IMR-90 (cell line): ENCODE data around the gene ARID4B. TPM values are rescaled to one million over a fixed set of nuclear protein-coding genes. Genes with fewer than 3 reads are reported as not detected.
A peak's percentile ranks its signal among the peaks of the same experiment; 100 is the strongest.

Source experiments
- ATAC-seq: fragments of 200-7000 bp; cut with Tn5 transposase; 2 replicates; pipeline ENCODE4 v1.9.1; 2020; ENCODE audit warnings: low read depth, mild to moderate bottlenecking, moderate library complexity
- BruUV-seq: library from RNA; stranded (reverse); fragments of 400-500 nt; replicated peaks from 2 replicates; lab custom pipeline; 2021; lab: Mats Ljungman, UMichigan
- CTCF ChIA-PET: fragments of 300-600 bp; formaldehyde crosslinking; extraction: SDS; loops from one replicate; lab custom pipeline; 2021; ENCODE audit warnings: antibody characterized with exemption; lab: Yijun Ruan, JAX
- POLR2A ChIA-PET: fragments of 300-600 bp; sonication (Branson Sonifier 250); formaldehyde crosslinking; loops from one replicate; lab custom pipeline; 2022; ENCODE audit warnings: antibody characterized with exemption; ENCODE audit not compliant: unreplicated experiment; lab: Charles Lee
- DNase-seq: peaks from one replicate; pipeline ENCODE4 v3.0.0; 2013
- H2AFZ ChIP-seq: replicated peaks from 2 replicates; pipeline ENCODE3; 2013; ENCODE audit warnings: low read length, mild to moderate bottlenecking; ENCODE audit not compliant: poor library complexity
- H2AK5ac ChIP-seq: 2 replicates; pipeline ENCODE4 v1.6.1; 2013; ENCODE audit warnings: low read depth, low read length, inconsistent platforms
- H2AK9ac ChIP-seq: replicated peaks from 2 replicates; pipeline ENCODE3; 2013; ENCODE audit warnings: mild to moderate bottlenecking, low read depth, low read length, moderate library complexity; ENCODE audit not compliant: poor library complexity
- H2BK120ac ChIP-seq: 2 replicates; pipeline ENCODE4 v1.6.1; 2013; ENCODE audit warnings: low read depth, low read length, inconsistent platforms
- H2BK15ac ChIP-seq: 3 replicates; pipeline ENCODE4 v1.6.1; 2013; ENCODE audit warnings: low read depth, low read length, inconsistent platforms
- H2BK20ac ChIP-seq: 2 replicates; pipeline ENCODE4 v1.6.1; 2013; ENCODE audit warnings: low read depth, mild to moderate bottlenecking, inconsistent platforms, low read length, moderate library complexity
- H2BK5ac ChIP-seq: 2 replicates; pipeline ENCODE4 v1.6.1; 2013; ENCODE audit warnings: mild to moderate bottlenecking, low read depth, low read length, inconsistent platforms; ENCODE audit not compliant: poor library complexity, severe bottlenecking
- H3K14ac ChIP-seq: replicated peaks from 2 replicates; pipeline ENCODE4 v1.6.1; 2013; ENCODE audit warnings: low read depth, low read length, inconsistent platforms
- H3K18ac ChIP-seq: 2 replicates; pipeline ENCODE4 v1.6.1; 2013; ENCODE audit warnings: low read depth, low read length, control low read depth
- H3K23ac ChIP-seq: 2 replicates; pipeline ENCODE4 v1.6.1; 2013; ENCODE audit warnings: low read depth, low read length, inconsistent platforms
- H3K27ac ChIP-seq: 2 replicates; pipeline ENCODE4 v1.5.1; 2013; ENCODE audit warnings: mild to moderate bottlenecking, control low read depth, low read length; ENCODE audit not compliant: insufficient read depth
- H3K27me3 ChIP-seq: 2 replicates; pipeline ENCODE4 v1.6.1; 2013; ENCODE audit warnings: low read length; ENCODE audit not compliant: control insufficient read depth, insufficient read depth
- H3K36me3 ChIP-seq: 2 replicates; pipeline ENCODE4 v1.6.1; 2013; ENCODE audit warnings: low read length, mixed read lengths; ENCODE audit not compliant: control insufficient read depth, insufficient read depth
- H3K4ac ChIP-seq: 2 replicates; pipeline ENCODE4 v1.6.1; 2013; ENCODE audit warnings: low read depth, low read length, inconsistent platforms
- H3K4me1 ChIP-seq: 2 replicates; pipeline ENCODE4 v1.6.1; 2013; ENCODE audit warnings: low read length, mixed read lengths; ENCODE audit not compliant: control insufficient read depth, insufficient read depth
- H3K4me2 ChIP-seq: 2 replicates; pipeline ENCODE4 v1.6.1; 2013; ENCODE audit warnings: low read depth, mild to moderate bottlenecking, control low read depth, low read length, moderate library complexity
- H3K4me3 ChIP-seq: 2 replicates; pipeline ENCODE4 v1.5.1; 2013; ENCODE audit warnings: low read depth, mild to moderate bottlenecking, control low read depth, low read length, moderate library complexity; ENCODE audit not compliant: insufficient read depth
- H3K56ac ChIP-seq: 2 replicates; pipeline ENCODE4 v1.6.1; 2013; ENCODE audit warnings: low read length, inconsistent platforms; ENCODE audit not compliant: insufficient read depth; ENCODE audit errors: extremely low read depth
- H3K79me1 ChIP-seq, 2 experiments: 2 replicates each; pipeline ENCODE4 v1.6.1; 2013; ENCODE audit warnings: low read length in 2 of 2, inconsistent platforms in 1 of 2, low read depth in 1 of 2
- H3K9ac ChIP-seq: 2 replicates; pipeline ENCODE4 v1.6.1; 2013; ENCODE audit warnings: low read depth, low read length, control low read depth
- H3K9me1 ChIP-seq: 2 replicates; pipeline ENCODE4 v1.6.1; 2013; ENCODE audit warnings: low read length, inconsistent platforms; ENCODE audit not compliant: insufficient read depth
- H3K9me3 ChIP-seq: 2 replicates; pipeline ENCODE4 v1.6.1; 2013; ENCODE audit warnings: low read length; ENCODE audit not compliant: control insufficient read depth, insufficient read depth
- H4K20me1 ChIP-seq: 2 replicates; pipeline ENCODE4 v1.6.1; 2013; ENCODE audit warnings: low read length, inconsistent platforms; ENCODE audit not compliant: insufficient read depth
- H4K5ac ChIP-seq: 2 replicates; pipeline ENCODE4 v1.6.1; 2013; ENCODE audit warnings: mild to moderate bottlenecking, low read depth, low read length, control low read depth
- H4K8ac ChIP-seq, 2 experiments: 2 replicates each; pipeline ENCODE4 v1.6.1; 2013; ENCODE audit warnings: low read depth in 2 of 2, low read length in 2 of 2, control low read depth in 1 of 2, inconsistent platforms in 1 of 2
- H4K91ac ChIP-seq: 2 replicates; pipeline ENCODE4 v1.6.1; 2013; ENCODE audit warnings: low read depth, low read length, inconsistent platforms; ENCODE audit not compliant: insufficient read depth
- BHLHE40 ChIP-seq: fragments of 150-350 bp; IDR thresholded peaks from 2 replicates; pipeline ENCODE4 v1.6.1; 2016; ENCODE audit warnings: mild to moderate bottlenecking, low read depth, low read length
- CEBPB ChIP-seq: IDR thresholded peaks from 2 replicates; pipeline ENCODE4 v1.6.1; 2012; ENCODE audit warnings: low read depth, low read length, improper control_type of control experiment
- CHD1 ChIP-seq: IDR thresholded peaks from 2 replicates; pipeline ENCODE4 v1.6.1; 2012; ENCODE audit warnings: low read depth, low read length, improper control_type of control experiment
- ELK1 ChIP-seq: fragments of 150-350 bp; IDR thresholded peaks from 2 replicates; pipeline ENCODE4 v1.6.1; 2016; ENCODE audit warnings: low read depth, mild to moderate bottlenecking, low read length, moderate library complexity, borderline replicate concordance
- FOS ChIP-seq: fragments of 150-350 bp; IDR thresholded peaks from 2 replicates; pipeline ENCODE4 v1.6.1; 2016; ENCODE audit warnings: low read depth, low read length
- MAFK ChIP-seq: IDR thresholded peaks from 2 replicates; pipeline ENCODE4 v1.6.1; 2012; ENCODE audit warnings: low read depth, low read length, improper control_type of control experiment
- MAZ ChIP-seq: IDR thresholded peaks from 2 replicates; pipeline ENCODE4 v1.6.1; 2012; ENCODE audit warnings: low read depth, mild to moderate bottlenecking, low read length, improper control_type of control experiment, moderate library complexity, borderline replicate concordance
- MXI1 ChIP-seq: IDR thresholded peaks from 2 replicates; pipeline ENCODE4 v1.6.1; 2012; ENCODE audit warnings: low read depth, mild to moderate bottlenecking, low read length, moderate library complexity, borderline replicate concordance
- NFE2L2 ChIP-seq: fragments of 150-350 bp; IDR thresholded peaks from 2 replicates; pipeline ENCODE4 v1.6.1; 2016; ENCODE audit warnings: low read depth, mild to moderate bottlenecking, low read length
- RAD21 ChIP-seq: IDR thresholded peaks from 2 replicates; pipeline ENCODE4 v1.6.1; 2012; ENCODE audit warnings: low read length, improper control_type of control experiment
- RCOR1 ChIP-seq: IDR thresholded peaks from 2 replicates; pipeline ENCODE4 v1.6.1; 2012; ENCODE audit warnings: mild to moderate bottlenecking, low read length, improper control_type of control experiment; ENCODE audit not compliant: insufficient replicate concordance
- SMC3 ChIP-seq: fragments of 150-350 bp; IDR thresholded peaks from 2 replicates; pipeline ENCODE4 v1.6.1; 2016; ENCODE audit warnings: low read depth, mild to moderate bottlenecking, antibody characterized with exemption, low read length, moderate library complexity
- USF2 ChIP-seq: fragments of 150-350 bp; IDR thresholded peaks from 2 replicates; pipeline ENCODE4 v1.6.1; 2017; ENCODE audit warnings: mild to moderate bottlenecking, antibody characterized with exemption, low read length, low read depth
- WGBS, 2 experiments: methylation state at CpG; one replicate each; pipeline versions ENCODE4 v1.1.5 to v1.1.7; 2013; ENCODE audit warnings: missing lambda C conversion rate in 2 of 2; ENCODE audit not compliant: insufficient read length in 1 of 2; ENCODE audit errors: extremely low coverage in 2 of 2; 5-methylcytosine and 5-hydroxymethylcytosine counted together
- dilution Hi-C: fragments of 300-500 bp; cut with HindIII; formaldehyde crosslinking; loops from one replicate; pipeline ENCODE4 v1.14.3; 2018; ENCODE audit warnings: low sequenced_read_pairs; ENCODE audit not compliant: unreplicated experiment
- in situ Hi-C: fragments of 300-500 bp; cut with MboI; formaldehyde crosslinking; loops from 3 replicates; pipeline ENCODE4 v1.14.3; 2019; ENCODE audit warnings: low sequenced_read_pairs, inconsistent platforms, mixed read lengths
- intact Hi-C: fragments of 100-400 bp; cut with micrococcal nuclease; formaldehyde crosslinking; loops from 2 replicates; pipeline ENCODE4 v1.10.0; 2022
- polyA plus RNA-seq, 3 experiments: library from polyadenylated mRNA; depleted of rRNA; stranded (reverse); fragments of >200 nt; gene quantifications; 2 replicates each; pipeline ENCODE4 v1.2.3, GENCODE V29; 2012; ENCODE audit warnings: low replicate concordance in 1 of 3
- total RNA-seq: library from RNA; depleted of rRNA; stranded (reverse); fragments of >200 nt; gene quantifications from 2 replicates; pipeline ENCODE4 v1.2.3, GENCODE V29; 2012

Gene ARID4B
- total and polyA plus RNA-seq, 2 of the 4 experiments (the other 2 are of a cell fraction) = 8.5 to 16.0 TPM

- Histone ChIP-seq H3K14ac (peak within 1 kb of the TSS; percentile 85), H3K27ac (peak within 1 kb of the TSS; percentile 84), H3K27me3 (no peaks in the 10 kb centered on the region), H4K8ac (peak within 1 kb of the TSS; percentile 31 to 95), H3K23ac (peak within 1 kb of the TSS; percentile 88), H4K91ac (peak within 1 kb of the TSS; percentile 58; the same call in 1 of the 2 replicates), H2BK5ac (peak within 1 kb of the TSS; percentile 79), H2AFZ (peak within 1 kb of the TSS; percentile 98), H3K56ac (peak within 1 kb of the TSS; percentile 62; the same call in 1 of the 2 replicates), H3K18ac (no peak within 1 kb of the TSS; the same call in 1 of the 2 replicates), H2BK15ac (no peak within 1 kb of the TSS), H3K9ac (peak within 1 kb of the TSS; percentile 91), H3K79me1 (peaks cover 24 to 28% of the 10 kb centered on the region in 2 experiments), H3K4me2 (peak within 1 kb of the TSS; percentile 84), H3K4ac (peak within 1 kb of the TSS; percentile 87), H2BK20ac (no peak within 1 kb of the TSS), H4K5ac (peak within 1 kb of the TSS; percentile 81), H3K36me3 (peaks cover 1% of the 10 kb centered on the region; the same call in 1 of the 2 replicates), H2AK9ac (peak within 1 kb of the TSS; percentile 94), H3K4me1 (0 out of 2 replicates have a peak, but pooled peaks cover 2% of the 10 kb centered on the region), H3K9me3 (no peaks in the 10 kb centered on the region), H3K9me1 (no peaks in the 10 kb centered on the region), H2AK5ac (peak within 1 kb of the TSS; percentile 29; the same call in 1 of the 2 replicates), H4K20me1 (no peaks in the 10 kb centered on the region), H2BK120ac (peak within 1 kb of the TSS; percentile 28; the same call in 1 of the 2 replicates), H3K4me3 (peak within 1 kb of the TSS; percentile 92)
- dilution Hi-C loops (no loop called here), intact Hi-C loops (loop anchor here (1.0 kb wide), 2 partner anchors 38 to 48 kb away; no protein-coding TSS in a partner anchor), in situ Hi-C loops (no loop called here)
- peak; percentile 98 for DNase-seq
- CTCF ChIA-PET = interaction anchor here (0.6 to 1.0 kb wide), 2 partner anchors 48 to 294 kb away, joined by 3 read pairs; no protein-coding TSS in a partner anchor
- 4% methylated on average over 18 of the region's 38 CpGs; no CpG with 5 or more reads in 1 of the 2 experiments for WGBS, 2 experiments
- POLR2A ChIA-PET = interaction anchor here (0.5 to 0.6 kb wide), 2 partner anchors 24 to 60 kb away, joined by 3 to 5 read pairs; no protein-coding TSS in a partner anchor
- TSS peak; percentile 45 for BruUV-seq
- peak; percentile 100 for ATAC-seq
- TF ChIP-seq FOS = no peak
- no peak for TF ChIP-seq CHD1
- no peak for TF ChIP-seq RCOR1
- TF ChIP-seq MXI1 = peak; percentile 98
- TF ChIP-seq MAZ = peak; percentile 35; the same call in 1 of the 2 replicates
- peak; percentile 5; the same call in 1 of the 2 replicates for TF ChIP-seq RAD21
- no peak for TF ChIP-seq ELK1
- TF ChIP-seq USF2 = peak; percentile 88
- no peak for TF ChIP-seq MAFK
- TF ChIP-seq NFE2L2 = peak; percentile 15; the same call in 1 of the 2 replicates
- TF ChIP-seq SMC3 = no peak
- peak; percentile 87 for TF ChIP-seq BHLHE40
- no peak for TF ChIP-seq CEBPB
Observed at GRCh38 chr1:235367000-235367908, 39.3 kb upstream of the ARID4B start, which contains the start of gene TBCE. TSS of gene TBCE (plus strand) at chr1:235367427. CDS start at chr1:235380050, 12,623 bp downstream.
